ENCODE measurements around the gene ANTXR1. TPM values are rescaled to one million over a fixed set of nuclear protein-coding genes. Genes with fewer than 3 reads are reported as not detected.

The ANTXR1 gene
- polyA plus RNA-seq, 1 of the 3 experiments (the other 2 are of a cell fraction), result 114 TPM

DNA sequence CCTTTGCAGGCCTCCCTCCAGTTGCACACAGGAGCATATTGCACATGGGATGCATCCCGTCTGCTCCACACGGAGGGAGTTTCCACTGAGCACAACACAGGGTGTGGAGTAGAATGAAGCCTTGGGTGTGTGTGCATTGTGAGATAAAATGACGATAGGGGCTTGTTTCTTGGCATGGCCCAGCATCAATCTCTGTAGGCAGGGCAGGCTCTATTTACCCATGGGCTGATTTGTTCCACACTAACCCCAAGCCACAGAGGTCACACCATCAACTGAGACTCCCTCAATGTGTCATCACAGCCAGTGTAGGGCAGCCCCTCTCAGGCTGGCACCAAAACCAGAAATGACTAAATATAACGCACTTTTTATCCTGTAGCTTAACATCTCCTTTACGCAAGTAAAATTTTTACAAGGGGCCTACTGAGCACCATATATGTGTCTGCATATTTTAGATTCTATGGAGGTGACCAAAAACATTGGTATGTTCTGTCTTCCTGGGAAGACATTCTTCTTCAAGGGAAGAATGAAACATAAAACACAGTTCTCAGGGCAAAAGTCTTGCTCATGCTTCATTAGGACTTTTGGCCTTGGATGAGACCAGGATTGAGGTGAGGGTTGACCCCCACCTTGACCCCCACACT, 41.3 kb upstream of the ANTXR1 start (continued):
- TF ChIP-seq, protein P1, sequence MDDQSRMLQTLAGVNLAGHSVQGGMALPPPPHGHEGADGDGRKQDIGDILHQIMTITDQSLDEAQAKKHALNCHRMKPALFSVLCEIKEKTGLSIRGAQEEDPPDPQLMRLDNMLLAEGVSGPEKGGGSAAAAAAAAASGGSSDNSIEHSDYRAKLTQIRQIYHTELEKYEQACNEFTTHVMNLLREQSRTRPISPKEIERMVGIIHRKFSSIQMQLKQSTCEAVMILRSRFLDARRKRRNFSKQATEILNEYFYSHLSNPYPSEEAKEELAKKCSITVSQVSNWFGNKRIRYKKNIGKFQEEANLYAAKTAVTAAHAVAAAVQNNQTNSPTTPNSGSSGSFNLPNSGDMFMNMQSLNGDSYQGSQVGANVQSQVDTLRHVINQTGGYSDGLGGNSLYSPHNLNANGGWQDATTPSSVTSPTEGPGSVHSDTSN (IDR thresholded peaks at IDR 0.05), result 0 out of 2 replicates have a peak, but pooled peaks have one; percentile 37
- TF ChIP-seq FOXM1 (IDR thresholded peaks at IDR 0.05; ENCODE audit: low read depth) (no peak), FOXJ3 (CRISPR knock-in tag; IDR thresholded peaks at IDR 0.05) (no peak), GATA2 (CRISPR knock-in tag; IDR thresholded peaks at IDR 0.05) (no peak), RAD21 (IDR thresholded peaks at IDR 0.05; ENCODE audit: low read length) (no peak), RXRA (IDR thresholded peaks at IDR 0.05; ENCODE audit: borderline replicate concordance, low read depth) (peak; percentile 75), EP300 (IDR thresholded peaks at IDR 0.05; ENCODE audit: borderline replicate concordance in 1 of 2, low read depth in 1 of 2, low read length in 1 of 2) (peak in 1 of 2 experiments; percentile 62; a peak in 1 of 4 replicates), JUND (IDR thresholded peaks at IDR 0.05) (peak; percentile 70), TAF1 (IDR thresholded peaks at IDR 0.05; ENCODE audit: borderline replicate concordance, low read depth, low read length) (no peak), POLR2AphosphoS5 (IDR thresholded peaks at IDR 0.05; ENCODE audit: low read depth, low read length) (0 out of 2 replicates have a peak, but pooled peaks have one; percentile 21), ELF1 (IDR thresholded peaks at IDR 0.05) (no peak)
- TF ChIP-seq, protein P2, sequence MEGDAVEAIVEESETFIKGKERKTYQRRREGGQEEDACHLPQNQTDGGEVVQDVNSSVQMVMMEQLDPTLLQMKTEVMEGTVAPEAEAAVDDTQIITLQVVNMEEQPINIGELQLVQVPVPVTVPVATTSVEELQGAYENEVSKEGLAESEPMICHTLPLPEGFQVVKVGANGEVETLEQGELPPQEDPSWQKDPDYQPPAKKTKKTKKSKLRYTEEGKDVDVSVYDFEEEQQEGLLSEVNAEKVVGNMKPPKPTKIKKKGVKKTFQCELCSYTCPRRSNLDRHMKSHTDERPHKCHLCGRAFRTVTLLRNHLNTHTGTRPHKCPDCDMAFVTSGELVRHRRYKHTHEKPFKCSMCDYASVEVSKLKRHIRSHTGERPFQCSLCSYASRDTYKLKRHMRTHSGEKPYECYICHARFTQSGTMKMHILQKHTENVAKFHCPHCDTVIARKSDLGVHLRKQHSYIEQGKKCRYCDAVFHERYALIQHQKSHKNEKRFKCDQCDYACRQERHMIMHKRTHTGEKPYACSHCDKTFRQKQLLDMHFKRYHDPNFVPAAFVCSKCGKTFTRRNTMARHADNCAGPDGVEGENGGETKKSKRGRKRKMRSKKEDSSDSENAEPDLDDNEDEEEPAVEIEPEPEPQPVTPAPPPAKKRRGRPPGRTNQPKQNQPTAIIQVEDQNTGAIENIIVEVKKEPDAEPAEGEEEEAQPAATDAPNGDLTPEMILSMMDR (IDR thresholded peaks at IDR 0.05), result no peak

DNA sequence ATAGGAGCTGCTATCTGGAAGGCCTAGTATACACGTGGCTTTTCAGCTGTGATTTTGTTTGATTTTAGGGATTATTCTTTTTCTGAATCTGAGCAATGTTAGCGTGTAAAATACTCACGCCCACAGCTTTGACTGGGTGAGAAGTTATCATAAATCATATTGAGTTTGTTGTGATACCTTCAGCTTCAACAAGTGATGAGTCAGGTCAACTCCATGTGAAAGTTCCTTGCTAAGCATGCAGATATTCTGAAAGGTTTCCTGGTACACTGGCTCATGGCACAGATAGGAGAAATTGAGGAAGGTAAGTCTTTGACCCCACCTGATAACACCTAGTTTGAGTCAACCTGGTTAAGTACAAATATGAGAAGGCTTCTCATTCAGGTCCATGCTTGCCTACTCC, 38.7 kb upstream of the ANTXR1 start, which contains the start of gene GKN1:
Gene GKN1 (plus strand): TSS at position 386 of the 400 bp plus-strand sequence. CDS start 42 bp downstream, outside the sequence.
- peaks cover 29% of the 10 kb centered on the region for H3F3A ChIP-seq (replicated peaks; ENCODE audit: insufficient read depth)
- H3K4me3 ChIP-seq (ENCODE audit: low read depth in 2 of 2, low read length in 1 of 2), result no peak within 1 kb of the TSS
- no peaks in the 10 kb centered on the region for H3K79me2 ChIP-seq (ENCODE audit: insufficient read depth)
- H3K4me2 ChIP-seq, result no peak within 1 kb of the TSS
- H3K4me1 ChIP-seq (ENCODE audit: control insufficient read depth in 1 of 2, insufficient read depth in 2 of 2, low read depth in 1 of 2, low read length in 1 of 2), result peaks cover 2 to 25% of the 10 kb centered on the region in 2 experiments; a peak in 3 of 4 replicates
- no peak within 1 kb of the TSS for H3K27ac ChIP-seq (ENCODE audit: low read depth in 2 of 2, low read length in 1 of 2)
- H3K9me2 ChIP-seq, result no peaks in the 10 kb centered on the region
- H4K20me1 ChIP-seq (ENCODE audit: insufficient read depth), result no peaks in the 10 kb centered on the region
- H3K9ac ChIP-seq, result no peak within 1 kb of the TSS
- no peaks in the 10 kb centered on the region for H3K36me3 ChIP-seq (replicated peaks in 1 of 2; ENCODE audit: control insufficient read depth in 1 of 2, insufficient read depth in 2 of 2, low read length in 1 of 2)
- H3K9me3 ChIP-seq, result no peaks in the 10 kb centered on the region
- ChIA-PET POLR2A (no interaction called here), CTCF (no interaction called here)
- no peaks in the 10 kb centered on the region for H3K27me3 ChIP-seq (ENCODE audit: insufficient read depth)
- no peak within 1 kb of the TSS for H2AFZ ChIP-seq (ENCODE audit: low read depth)
- TF ChIP-seq, protein P3, sequence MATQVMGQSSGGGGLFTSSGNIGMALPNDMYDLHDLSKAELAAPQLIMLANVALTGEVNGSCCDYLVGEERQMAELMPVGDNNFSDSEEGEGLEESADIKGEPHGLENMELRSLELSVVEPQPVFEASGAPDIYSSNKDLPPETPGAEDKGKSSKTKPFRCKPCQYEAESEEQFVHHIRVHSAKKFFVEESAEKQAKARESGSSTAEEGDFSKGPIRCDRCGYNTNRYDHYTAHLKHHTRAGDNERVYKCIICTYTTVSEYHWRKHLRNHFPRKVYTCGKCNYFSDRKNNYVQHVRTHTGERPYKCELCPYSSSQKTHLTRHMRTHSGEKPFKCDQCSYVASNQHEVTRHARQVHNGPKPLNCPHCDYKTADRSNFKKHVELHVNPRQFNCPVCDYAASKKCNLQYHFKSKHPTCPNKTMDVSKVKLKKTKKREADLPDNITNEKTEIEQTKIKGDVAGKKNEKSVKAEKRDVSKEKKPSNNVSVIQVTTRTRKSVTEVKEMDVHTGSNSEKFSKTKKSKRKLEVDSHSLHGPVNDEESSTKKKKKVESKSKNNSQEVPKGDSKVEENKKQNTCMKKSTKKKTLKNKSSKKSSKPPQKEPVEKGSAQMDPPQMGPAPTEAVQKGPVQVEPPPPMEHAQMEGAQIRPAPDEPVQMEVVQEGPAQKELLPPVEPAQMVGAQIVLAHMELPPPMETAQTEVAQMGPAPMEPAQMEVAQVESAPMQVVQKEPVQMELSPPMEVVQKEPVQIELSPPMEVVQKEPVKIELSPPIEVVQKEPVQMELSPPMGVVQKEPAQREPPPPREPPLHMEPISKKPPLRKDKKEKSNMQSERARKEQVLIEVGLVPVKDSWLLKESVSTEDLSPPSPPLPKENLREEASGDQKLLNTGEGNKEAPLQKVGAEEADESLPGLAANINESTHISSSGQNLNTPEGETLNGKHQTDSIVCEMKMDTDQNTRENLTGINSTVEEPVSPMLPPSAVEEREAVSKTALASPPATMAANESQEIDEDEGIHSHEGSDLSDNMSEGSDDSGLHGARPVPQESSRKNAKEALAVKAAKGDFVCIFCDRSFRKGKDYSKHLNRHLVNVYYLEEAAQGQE (IDR thresholded peaks at IDR 0.05; ENCODE audit: low read depth, low read length), result no peak
- TF ChIP-seq, protein P2 (IDR thresholded peaks at IDR 0.05), result no peak
- TF ChIP-seq, protein P4, sequence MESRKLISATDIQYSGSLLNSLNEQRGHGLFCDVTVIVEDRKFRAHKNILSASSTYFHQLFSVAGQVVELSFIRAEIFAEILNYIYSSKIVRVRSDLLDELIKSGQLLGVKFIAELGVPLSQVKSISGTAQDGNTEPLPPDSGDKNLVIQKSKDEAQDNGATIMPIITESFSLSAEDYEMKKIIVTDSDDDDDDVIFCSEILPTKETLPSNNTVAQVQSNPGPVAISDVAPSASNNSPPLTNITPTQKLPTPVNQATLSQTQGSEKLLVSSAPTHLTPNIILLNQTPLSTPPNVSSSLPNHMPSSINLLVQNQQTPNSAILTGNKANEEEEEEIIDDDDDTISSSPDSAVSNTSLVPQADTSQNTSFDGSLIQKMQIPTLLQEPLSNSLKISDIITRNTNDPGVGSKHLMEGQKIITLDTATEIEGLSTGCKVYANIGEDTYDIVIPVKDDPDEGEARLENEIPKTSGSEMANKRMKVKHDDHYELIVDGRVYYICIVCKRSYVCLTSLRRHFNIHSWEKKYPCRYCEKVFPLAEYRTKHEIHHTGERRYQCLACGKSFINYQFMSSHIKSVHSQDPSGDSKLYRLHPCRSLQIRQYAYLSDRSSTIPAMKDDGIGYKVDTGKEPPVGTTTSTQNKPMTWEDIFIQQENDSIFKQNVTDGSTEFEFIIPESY (IDR thresholded peaks at IDR 0.05; ENCODE audit: borderline replicate concordance, low read depth), result no peak
- TF ChIP-seq RFX5 (IDR thresholded peaks at IDR 0.05; ENCODE audit: low read length) (no peak), GABPA (IDR thresholded peaks at IDR 0.05; ENCODE audit: low read depth) (no peak), FOXM1 (IDR thresholded peaks at IDR 0.05; ENCODE audit: low read depth) (no peak), MXI1 (IDR thresholded peaks at IDR 0.05; ENCODE audit: low read depth, low read length) (no peak), SMC3 (IDR thresholded peaks at IDR 0.05; ENCODE audit: low read depth, low read length) (no peak)
- TF ChIP-seq, protein P1 (IDR thresholded peaks at IDR 0.05), result no peak
- no peak for DNase-seq
- whole genome bisulfite sequencing (ENCODE audit: low lambda C conversion rate), result 75% methylated on average over 3 of the region's 3 CpGs

All from SK-N-SH (cell line).